HUES48 (cell line): Measurements from ENCODE around the gene TAF7.
"Not testable (repeated sequence)": the region's sequence is repeated elsewhere in the genome, so short reads cannot be mapped to it uniquely, and the experiment has no call there.

ENCODE experiments used
- H3K27ac ChIP-seq: one replicate; pipeline ENCODE4 v1.7.0; 2013; ENCODE audit warnings: low read depth, low read length, inconsistent platforms
- H3K27me3 ChIP-seq: 2 replicates; pipeline ENCODE4 v1.6.1; 2013; ENCODE audit warnings: mild to moderate bottlenecking, low read length; ENCODE audit not compliant: control insufficient read depth, insufficient read depth
- H3K36me3 ChIP-seq: 2 replicates; pipeline ENCODE4 v1.6.1; 2013; ENCODE audit warnings: low read length; ENCODE audit not compliant: control insufficient read depth, insufficient read depth
- H3K4me1 ChIP-seq: 2 replicates; pipeline ENCODE4 v1.6.1; 2013; ENCODE audit warnings: mild to moderate bottlenecking, low read length; ENCODE audit not compliant: control insufficient read depth, insufficient read depth
- H3K4me3 ChIP-seq: 2 replicates; pipeline ENCODE4 v1.5.1; 2013; ENCODE audit warnings: mild to moderate bottlenecking, low read depth, low read length
- H3K9ac ChIP-seq: 2 replicates; pipeline ENCODE4 v1.6.1; 2013; ENCODE audit warnings: mild to moderate bottlenecking, low read depth, low read length, moderate library complexity
- H3K9me3 ChIP-seq: 2 replicates; pipeline ENCODE4 v1.6.1; 2013; ENCODE audit warnings: low read length; ENCODE audit not compliant: control insufficient read depth, insufficient read depth

The TAF7 gene

DNA sequence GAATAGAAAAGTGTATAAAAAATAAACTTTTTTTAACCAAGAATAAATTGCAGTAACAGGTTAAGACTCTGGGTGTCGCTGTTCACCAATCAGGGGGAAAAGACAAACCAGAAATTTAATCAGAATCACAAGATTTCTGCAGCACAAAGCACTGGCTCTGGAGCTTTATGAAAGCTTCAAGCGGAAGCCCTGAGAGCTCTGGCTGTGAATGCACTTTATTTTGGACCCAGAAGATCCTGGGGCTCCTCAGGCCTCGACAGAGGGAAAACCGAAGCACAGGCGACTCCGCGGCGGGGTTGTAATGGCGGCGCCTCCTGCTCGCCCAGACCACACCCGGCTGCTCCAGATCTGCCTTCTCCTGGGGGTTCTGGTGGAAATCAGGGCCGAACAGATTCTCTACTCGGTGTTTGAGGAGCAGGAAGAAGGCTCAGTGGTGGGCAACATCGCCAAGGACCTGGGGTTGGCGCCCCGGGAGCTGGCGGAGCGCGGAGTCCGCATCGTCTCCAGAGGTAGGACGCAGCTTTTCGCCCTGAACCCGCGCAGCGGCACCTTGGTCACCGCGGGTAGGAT is 34.4 kb upstream of the TAF7 start, which contains the start of gene PCDHGA4:
TSS of gene PCDHGA4 (plus strand) at position 122 of the 570 bp plus-strand sequence. CDS start at position 209, 87 bp downstream.
- Histone ChIP-seq H3K4me1 (no peaks in the 10 kb centered on the region), H3K27me3 (no peaks in the 10 kb centered on the region), H3K4me3 (no peak within 1 kb of the TSS), H3K9ac (no peak within 1 kb of the TSS), H3K9me3 (peaks cover 49% of the 10 kb centered on the region), H3K36me3 (no peaks in the 10 kb centered on the region), H3K27ac (no peak within 1 kb of the TSS)

DNA sequence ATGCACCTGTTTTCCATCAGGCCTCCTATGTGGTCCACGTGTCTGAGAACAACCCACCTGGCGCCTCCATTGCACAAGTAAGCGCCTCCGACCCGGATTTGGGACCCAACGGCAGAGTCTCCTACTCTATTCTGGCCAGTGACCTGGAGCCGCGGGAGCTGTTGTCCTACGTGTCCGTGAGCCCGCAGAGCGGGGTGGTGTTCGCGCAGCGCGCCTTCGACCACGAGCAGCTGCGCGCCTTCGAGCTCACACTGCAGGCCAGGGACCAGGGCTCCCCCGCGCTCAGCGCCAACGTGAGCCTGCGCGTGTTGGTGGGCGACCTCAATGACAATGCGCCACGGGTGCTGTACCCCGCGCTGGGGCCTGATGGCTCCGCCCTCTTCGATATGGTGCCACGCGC is 31.0 kb upstream of the TAF7 start:
- peaks cover 51% of the 10 kb centered on the region for H3K9me3 ChIP-seq
- H3K27me3 ChIP-seq, result no peaks in the 10 kb centered on the region
- H3K27ac ChIP-seq, result no peak overlapping the region
- no peaks in the 10 kb centered on the region for H3K4me1 ChIP-seq
- no peak overlapping the region for H3K4me3 ChIP-seq
- H3K36me3 ChIP-seq, result no peaks in the 10 kb centered on the region
- no peak overlapping the region for H3K9ac ChIP-seq

DNA sequence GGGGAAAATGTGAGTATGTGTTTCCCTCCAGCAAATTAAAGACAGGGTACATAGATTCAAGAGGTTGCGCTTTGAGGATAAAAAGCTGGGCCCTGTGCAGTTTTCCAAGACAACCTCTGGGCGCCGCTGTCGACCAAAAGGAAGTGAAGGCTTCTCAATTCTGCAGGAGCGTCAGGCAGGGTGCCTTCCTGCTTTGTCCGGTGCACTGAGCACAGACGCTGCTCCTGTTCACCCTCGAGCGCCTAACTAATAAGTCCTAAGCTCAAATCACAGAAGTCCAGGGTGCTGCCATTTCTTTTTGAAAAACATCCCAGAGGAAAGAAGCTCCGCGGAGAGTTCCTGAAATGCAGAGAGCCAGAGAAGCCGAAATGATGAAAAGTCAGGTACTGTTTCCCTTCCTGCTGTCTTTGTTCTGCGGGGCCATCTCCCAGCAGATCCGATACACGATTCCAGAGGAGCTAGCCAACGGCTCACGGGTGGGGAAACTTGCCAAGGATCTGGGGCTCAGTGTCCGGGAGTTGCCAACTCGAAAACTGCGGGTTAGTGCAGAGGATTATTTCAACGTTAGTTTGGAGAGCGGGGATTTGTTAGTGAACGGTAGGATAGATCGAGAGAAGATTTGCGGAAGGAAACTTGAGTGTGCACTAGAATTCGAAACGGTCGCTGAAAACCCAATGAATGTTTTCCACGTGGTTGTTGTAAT is 29.5 kb upstream of the TAF7 start, which contains the start of gene PCDHGB1:
TSS of gene PCDHGB1 (plus strand) at position 183 of the 703 bp plus-strand sequence. CDS start at position 345, 162 bp downstream.
- no peak within 1 kb of the TSS for H3K9ac ChIP-seq
- peaks cover 39% of the 10 kb centered on the region for H3K9me3 ChIP-seq

DNA sequence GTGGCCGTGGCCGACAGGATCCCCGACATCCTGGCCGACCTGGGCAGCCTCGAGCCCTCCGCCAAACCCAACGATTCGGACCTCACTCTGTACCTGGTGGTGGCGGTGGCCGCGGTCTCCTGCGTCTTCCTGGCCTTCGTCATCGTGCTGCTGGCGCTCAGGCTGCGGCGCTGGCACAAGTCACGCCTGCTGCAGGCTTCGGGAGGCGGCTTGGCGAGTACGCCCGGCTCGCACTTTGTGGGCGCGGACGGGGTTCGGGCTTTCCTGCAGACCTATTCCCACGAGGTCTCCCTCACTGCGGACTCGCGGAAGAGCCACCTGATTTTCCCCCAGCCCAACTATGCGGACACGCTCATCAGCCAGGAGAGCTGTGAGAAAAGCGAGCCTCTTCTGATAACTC is 25.4 kb upstream of the TAF7 start:
- H3K36me3 ChIP-seq, H3K4me1 ChIP-seq, H3K9ac ChIP-seq, H3K27me3 ChIP-seq, H3K27ac ChIP-seq, H3K4me3 ChIP-seq: not testable (repeated sequence)
- H3K9me3 ChIP-seq, result peaks cover 31% of the 10 kb centered on the region

More for the DNA sequence above, 29.5 kb upstream of the TAF7 start, which contains the start of gene PCDHGB1:
- no peaks in the 10 kb centered on the region for H3K36me3 ChIP-seq
- peak within 1 kb of the TSS; percentile 27; the same call in 1 of the 2 replicates for H3K4me3 ChIP-seq
- H3K27ac ChIP-seq, result no peak within 1 kb of the TSS
- H3K4me1 ChIP-seq, result no peaks in the 10 kb centered on the region
- no peaks in the 10 kb centered on the region for H3K27me3 ChIP-seq

GRCh38 chr5:141345327-141345726 is 24.7 kb upstream of the TAF7 start:
- Histone ChIP-seq H3K4me3 (no peak overlapping the region), H3K36me3 (no peaks in the 10 kb centered on the region), H3K9me3 (peaks cover 31% of the 10 kb centered on the region), H3K27me3 (no peaks in the 10 kb centered on the region), H3K9ac (no peak overlapping the region), H3K4me1 (no peaks in the 10 kb centered on the region), H3K27ac (no peak overlapping the region)

DNA sequence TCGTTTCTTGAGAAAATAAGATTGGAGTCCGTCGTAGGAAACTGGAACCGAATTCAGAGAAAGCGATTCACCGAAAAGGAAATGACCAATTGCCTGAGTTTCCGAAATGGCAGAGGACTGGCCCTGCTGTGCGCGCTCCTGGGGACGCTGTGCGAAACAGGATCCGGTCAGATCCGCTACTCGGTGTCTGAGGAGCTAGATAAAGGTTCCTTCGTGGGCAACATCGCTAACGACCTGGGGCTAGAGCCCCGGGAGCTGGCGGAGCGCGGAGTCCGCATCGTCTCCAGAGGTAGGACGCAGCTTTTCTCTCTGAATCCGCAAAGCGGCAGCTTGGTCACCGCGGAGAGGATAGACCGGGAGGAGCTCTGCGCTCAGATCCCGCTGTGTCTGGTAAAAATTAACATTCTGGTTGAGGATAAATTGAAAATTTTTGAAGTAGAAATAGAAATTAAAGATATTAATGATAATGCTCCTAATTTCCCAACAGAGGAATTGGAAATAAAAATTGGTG is 23.4 kb upstream of the TAF7 start:
- Histone ChIP-seq H3K4me3 (peak overlapping the region; percentile 63), H3K4me1 (no peaks in the 10 kb centered on the region), H3K9me3 (peaks cover 43% of the 10 kb centered on the region), H3K36me3 (no peaks in the 10 kb centered on the region), H3K9ac (0 out of 2 replicates have a peak overlapping the region, but pooled peaks have one; percentile 24), H3K27me3 (no peaks in the 10 kb centered on the region), H3K27ac (peak overlapping the region; percentile 26)

DNA sequence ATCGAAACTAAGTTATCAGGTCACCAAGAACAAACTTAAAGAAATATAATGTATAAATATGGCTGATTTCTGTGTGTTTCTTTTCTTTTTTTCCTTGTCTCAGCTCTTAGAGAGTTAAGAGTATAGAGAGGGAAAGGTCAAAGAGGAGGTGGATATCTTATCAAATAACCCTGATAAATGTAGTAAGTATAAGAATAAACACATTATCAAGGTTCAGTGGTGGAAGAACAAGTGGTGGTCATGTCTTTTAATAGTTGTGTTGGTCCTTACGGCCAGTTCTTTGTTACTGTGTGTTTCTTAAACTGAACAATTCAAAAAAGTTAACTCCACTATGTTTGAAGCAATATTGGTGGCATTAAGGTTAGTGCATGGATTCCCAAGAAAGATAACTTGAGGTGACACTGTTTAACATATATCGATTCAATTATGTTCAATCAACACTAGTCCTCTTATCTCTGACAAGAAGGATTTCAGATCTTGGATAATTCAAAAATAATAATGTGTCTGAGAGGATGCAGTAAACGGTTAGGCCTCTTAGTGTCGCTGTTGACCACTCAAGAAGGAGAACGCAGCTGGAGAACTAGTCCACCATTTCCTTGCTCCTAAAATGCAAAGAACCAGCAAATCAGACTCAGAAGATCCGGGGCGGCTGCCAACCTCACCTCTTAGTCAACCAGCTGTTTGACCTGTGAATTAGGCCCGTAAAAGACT is 22.8 kb upstream of the TAF7 start, which contains the start of gene PCDHGA3:
TSS of gene PCDHGA3 (plus strand) at position 588 of the 711 bp plus-strand sequence. CDS start 205 bp downstream, outside the sequence.
- Histone ChIP-seq H3K9me3 (peaks cover 43% of the 10 kb centered on the region), H3K27me3 (no peaks in the 10 kb centered on the region), H3K27ac (peak within 1 kb of the TSS; percentile 26), H3K4me3 (peak within 1 kb of the TSS; percentile 63), H3K4me1 (no peaks in the 10 kb centered on the region), H3K36me3 (no peaks in the 10 kb centered on the region), H3K9ac (0 out of 2 replicates have a peak within 1 kb of the TSS, but pooled peaks have one; percentile 24)

GRCh38 chr5:141342773-141343172 is 22.2 kb upstream of the TAF7 start:
- H3K36me3 ChIP-seq, result no peaks in the 10 kb centered on the region
- no peaks in the 10 kb centered on the region for H3K27me3 ChIP-seq
- H3K27ac ChIP-seq, result no peak overlapping the region
- no peak overlapping the region for H3K9ac ChIP-seq
- H3K4me3 ChIP-seq, result no peak overlapping the region
- no peaks in the 10 kb centered on the region for H3K4me1 ChIP-seq
- peaks cover 39% of the 10 kb centered on the region for H3K9me3 ChIP-seq

GRCh38 chr5:141340781-141341354 is 20.3 kb upstream of the TAF7 start:
- not testable (repeated sequence) for H3K4me3 ChIP-seq, H3K27me3 ChIP-seq, H3K9ac ChIP-seq, H3K4me1 ChIP-seq, H3K27ac ChIP-seq, H3K36me3 ChIP-seq
- H3K9me3 ChIP-seq, result peaks cover 39% of the 10 kb centered on the region

GRCh38 chr5:141338538-141339306 is 18.1 kb upstream of the TAF7 start, which contains the start of gene PCDHGA2:
TSS of gene PCDHGA2 (plus strand) at chr5:141338760.
- Histone ChIP-seq H3K4me3 (no peak within 1 kb of the TSS), H3K4me1 (no peaks in the 10 kb centered on the region), H3K9ac (no peak within 1 kb of the TSS), H3K27ac (no peak within 1 kb of the TSS), H3K9me3 (peaks cover 38% of the 10 kb centered on the region), H3K36me3 (no peaks in the 10 kb centered on the region), H3K27me3 (no peaks in the 10 kb centered on the region)
